Adrenal gland (tissue), 5 donors: Measurements from ENCODE around the gene ARHGAP5.
A peak's percentile ranks its signal among the peaks of the same experiment; 100 is the strongest.

Experiments
- CTCF ChIP-seq, 6 experiments: fragments of 450-650 bp in 4 of 6; fragments of 200-600 bp in 2 of 6; sonication (generic) in 1 of 6; IDR thresholded peaks; 1 replicate in 5 of 6; 2 replicates in 1 of 6; pipeline versions ENCODE4 v1.5.1 to v1.8.0; 2016 to 2021; ENCODE audit warnings: antibody characterized with exemption in 6 of 6, mild to moderate bottlenecking in 2 of 6, moderate library complexity in 1 of 6
- POLR2A ChIP-seq, 2 donors: fragments of 450-650 bp; IDR thresholded peaks; one replicate each; pipeline ENCODE4 v1.6.1; 2017; ENCODE audit warnings: antibody characterized with exemption in 2 of 2, mild to moderate bottlenecking in 2 of 2, moderate library complexity in 1 of 2
- donor health status: DM: no; HTN: no; CAD: no.

- TF ChIP-seq POLR2A (IDR thresholded peaks at IDR 0.05) (no peak), CTCF (IDR thresholded peaks at IDR 0.05) (peak; percentile 63 to 87 (median 76))
These were observed 3.4 kb upstream of the ARHGAP5 start for GRCh38 chr14:32073537-32074189.
